Measurements from ENCODE around the gene PATJ.

DNA sequence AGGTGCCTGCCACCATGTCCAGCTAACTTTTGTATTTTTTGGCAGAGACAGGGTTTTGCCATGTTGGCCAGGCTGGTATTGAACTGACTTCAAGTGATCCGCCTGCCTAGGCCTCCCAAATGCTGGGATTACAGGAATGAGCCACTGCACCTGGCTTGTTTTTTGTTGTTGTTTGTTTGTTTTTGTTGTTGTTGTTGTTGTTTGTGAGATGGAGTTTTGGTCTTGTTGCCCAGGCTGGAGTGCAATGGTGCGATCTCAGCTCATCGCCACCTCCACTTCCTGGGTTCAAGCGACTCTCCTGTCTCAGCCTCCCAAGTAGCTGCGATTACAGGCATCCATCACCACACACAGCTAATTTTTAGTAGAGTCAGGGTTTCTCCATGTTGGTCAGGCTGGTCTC, 445.3 kb downstream of the PATJ start:
- TF ChIP-seq, protein P1, sequence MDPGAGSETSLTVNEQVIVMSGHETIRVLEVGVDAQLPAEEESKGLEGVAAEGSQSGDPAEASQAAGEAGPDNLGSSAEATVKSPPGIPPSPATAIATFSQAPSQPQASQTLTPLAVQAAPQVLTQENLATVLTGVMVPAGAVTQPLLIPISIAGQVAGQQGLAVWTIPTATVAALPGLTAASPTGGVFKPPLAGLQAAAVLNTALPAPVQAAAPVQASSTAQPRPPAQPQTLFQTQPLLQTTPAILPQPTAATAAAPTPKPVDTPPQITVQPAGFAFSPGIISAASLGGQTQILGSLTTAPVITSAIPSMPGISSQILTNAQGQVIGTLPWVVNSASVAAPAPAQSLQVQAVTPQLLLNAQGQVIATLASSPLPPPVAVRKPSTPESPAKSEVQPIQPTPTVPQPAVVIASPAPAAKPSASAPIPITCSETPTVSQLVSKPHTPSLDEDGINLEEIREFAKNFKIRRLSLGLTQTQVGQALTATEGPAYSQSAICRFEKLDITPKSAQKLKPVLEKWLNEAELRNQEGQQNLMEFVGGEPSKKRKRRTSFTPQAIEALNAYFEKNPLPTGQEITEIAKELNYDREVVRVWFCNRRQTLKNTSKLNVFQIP (CRISPR knock-in tag; IDR thresholded peaks at IDR 0.05; ENCODE audit: borderline replicate concordance, low read depth) = no peak
- TF ChIP-seq PPARA (CRISPR knock-in tag; IDR thresholded peaks at IDR 0.05; ENCODE audit: borderline replicate concordance) (no peak), RARB (CRISPR knock-in tag; IDR thresholded peaks at IDR 0.05) (no peak), ARNTL (CRISPR knock-in tag; IDR thresholded peaks at IDR 0.05; ENCODE audit: borderline replicate concordance, low read depth) (no peak), ESRRG (CRISPR knock-in tag; IDR thresholded peaks at IDR 0.05) (no peak), TCF4 (CRISPR knock-in tag; IDR thresholded peaks at IDR 0.05; ENCODE audit: borderline replicate concordance) (no peak), GLIS3 (CRISPR knock-in tag; IDR thresholded peaks at IDR 0.05) (no peak), OSR1 (CRISPR knock-in tag; IDR thresholded peaks at IDR 0.05) (no peak), ZFP30 (CRISPR knock-in tag; IDR thresholded peaks at IDR 0.05) (no peak), CREB5 (CRISPR knock-in tag; IDR thresholded peaks at IDR 0.05; ENCODE audit: low read depth) (no peak), ZNF70 (CRISPR knock-in tag; IDR thresholded peaks at IDR 0.05) (no peak)
- TF ChIP-seq, protein P2, sequence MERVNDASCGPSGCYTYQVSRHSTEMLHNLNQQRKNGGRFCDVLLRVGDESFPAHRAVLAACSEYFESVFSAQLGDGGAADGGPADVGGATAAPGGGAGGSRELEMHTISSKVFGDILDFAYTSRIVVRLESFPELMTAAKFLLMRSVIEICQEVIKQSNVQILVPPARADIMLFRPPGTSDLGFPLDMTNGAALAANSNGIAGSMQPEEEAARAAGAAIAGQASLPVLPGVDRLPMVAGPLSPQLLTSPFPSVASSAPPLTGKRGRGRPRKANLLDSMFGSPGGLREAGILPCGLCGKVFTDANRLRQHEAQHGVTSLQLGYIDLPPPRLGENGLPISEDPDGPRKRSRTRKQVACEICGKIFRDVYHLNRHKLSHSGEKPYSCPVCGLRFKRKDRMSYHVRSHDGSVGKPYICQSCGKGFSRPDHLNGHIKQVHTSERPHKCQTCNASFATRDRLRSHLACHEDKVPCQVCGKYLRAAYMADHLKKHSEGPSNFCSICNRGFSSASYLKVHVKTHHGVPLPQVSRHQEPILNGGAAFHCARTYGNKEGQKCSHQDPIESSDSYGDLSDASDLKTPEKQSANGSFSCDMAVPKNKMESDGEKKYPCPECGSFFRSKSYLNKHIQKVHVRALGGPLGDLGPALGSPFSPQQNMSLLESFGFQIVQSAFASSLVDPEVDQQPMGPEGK (CRISPR knock-in tag; IDR thresholded peaks at IDR 0.05; ENCODE audit: borderline replicate concordance) = no peak
- TF ChIP-seq, protein P3, sequence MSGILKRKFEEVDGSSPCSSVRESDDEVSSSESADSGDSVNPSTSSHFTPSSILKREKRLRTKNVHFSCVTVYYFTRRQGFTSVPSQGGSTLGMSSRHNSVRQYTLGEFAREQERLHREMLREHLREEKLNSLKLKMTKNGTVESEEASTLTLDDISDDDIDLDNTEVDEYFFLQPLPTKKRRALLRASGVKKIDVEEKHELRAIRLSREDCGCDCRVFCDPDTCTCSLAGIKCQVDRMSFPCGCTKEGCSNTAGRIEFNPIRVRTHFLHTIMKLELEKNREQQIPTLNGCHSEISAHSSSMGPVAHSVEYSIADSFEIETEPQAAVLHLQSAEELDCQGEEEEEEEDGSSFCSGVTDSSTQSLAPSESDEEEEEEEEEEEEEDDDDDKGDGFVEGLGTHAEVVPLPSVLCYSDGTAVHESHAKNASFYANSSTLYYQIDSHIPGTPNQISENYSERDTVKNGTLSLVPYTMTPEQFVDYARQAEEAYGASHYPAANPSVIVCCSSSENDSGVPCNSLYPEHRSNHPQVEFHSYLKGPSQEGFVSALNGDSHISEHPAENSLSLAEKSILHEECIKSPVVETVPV (CRISPR knock-in tag; IDR thresholded peaks at IDR 0.05) = no peak
